GM12878 (cell line): Measurements from ENCODE around the gene TEKT5. TPM values are rescaled to one million over a fixed set of nuclear protein-coding genes. Genes with fewer than 3 reads are reported as not detected.

ENCODE experiments used
- ATAC-seq: fragments of 200-7000 bp; cut with Tn5 transposase; 3 replicates; pipeline ENCODE4 v1.9.1; 2020; ENCODE audit warnings: mild to moderate bottlenecking, moderate library complexity
- BruUV-seq: library from RNA; stranded (reverse); fragments of 400-500 nt; replicated peaks from 2 replicates; lab custom pipeline; 2021; lab: Mats Ljungman, UMichigan
- CTCF ChIA-PET: fragments of 300-600 bp; sonication (Branson Sonifier 250); formaldehyde crosslinking; extraction: SDS; loops from one replicate; lab custom pipeline; 2021; ENCODE audit warnings: inconsistent platforms; lab: Yijun Ruan, JAX
- POLR2A ChIA-PET: fragments of 350-600 bp; formaldehyde crosslinking; extraction: SDS; loops from one replicate; lab custom pipeline; 2021; ENCODE audit warnings: inconsistent platforms; lab: Charles Lee
- RAD21 ChIA-PET: fragments of 300-600 bp; sonication (Branson Sonifier 250); formaldehyde crosslinking; loops from one replicate; lab custom pipeline; 2023; ENCODE audit warnings: antibody characterized with exemption; ENCODE audit not compliant: unreplicated experiment; lab: Charles Lee
- SMC1A ChIA-PET: fragments of 300-600 bp; sonication (Branson Sonifier 250); formaldehyde crosslinking; loops from one replicate; lab custom pipeline; 2023; ENCODE audit not compliant: unreplicated experiment, uncharacterized antibody; lab: Charles Lee
- DNase-seq: peaks from one replicate; pipeline ENCODE4 v3.0.0-alpha.2; 2011; ENCODE audit warnings: low read depth, low spot score
- FAIRE-seq: peaks from 3 replicates; lab custom pipeline; 2011; peaks lifted over from hg19 to GRCh38; lab: Jason Lieb, UNC
- H2AFZ ChIP-seq: 2 replicates; pipeline ENCODE4 v1.6.0; 2011; ENCODE audit warnings: low read depth, low read length, control low read depth; ENCODE audit not compliant: control insufficient read depth
- H3K27ac ChIP-seq: 2 replicates; pipeline ENCODE4 v1.5.1; 2011; ENCODE audit warnings: control low read depth; ENCODE audit not compliant: control insufficient read depth, insufficient read depth
- H3K27me3 ChIP-seq, 2 experiments: replicated peaks in 1 of 2; 2 replicates each; pipeline versions ENCODE4 v1.6.0 to v1.6.1; 2011; ENCODE audit warnings: low read length in 1 of 2; ENCODE audit not compliant: control insufficient read depth in 2 of 2, insufficient read depth in 2 of 2
- H3K36me3 ChIP-seq, 2 experiments: 2 replicates each; pipeline ENCODE4 v1.5.1; 2011; ENCODE audit warnings: low read length in 1 of 2; ENCODE audit not compliant: control insufficient read depth in 2 of 2, insufficient read depth in 2 of 2
- H3K4me1 ChIP-seq: 2 replicates; pipeline ENCODE4 v1.6.1; 2011; ENCODE audit warnings: mild to moderate bottlenecking, low read length, moderate library complexity, mixed read lengths; ENCODE audit not compliant: control insufficient read depth, insufficient read depth
- H3K4me2 ChIP-seq: 2 replicates; pipeline ENCODE4 v1.6.0; 2011; ENCODE audit warnings: control low read depth; ENCODE audit not compliant: control insufficient read depth, insufficient read depth
- H3K4me3 ChIP-seq: fragments of 200-600 bp; sonication (generic); 2 replicates; pipeline ENCODE4 v1.5.1; 2016
- H3K79me2 ChIP-seq: 2 replicates; pipeline ENCODE4 v1.6.0; 2011; ENCODE audit warnings: low read length; ENCODE audit not compliant: control insufficient read depth, insufficient read depth
- H3K9ac ChIP-seq: 2 replicates; pipeline ENCODE4 v1.8.0; 2011; ENCODE audit warnings: low read length, control low read depth, mixed read lengths; ENCODE audit not compliant: control insufficient read depth, insufficient read depth
- H3K9me3 ChIP-seq: replicated peaks from 3 replicates; pipeline ENCODE4 v1.5.1; 2011; ENCODE audit warnings: mild to moderate bottlenecking, low read length; ENCODE audit not compliant: control insufficient read depth, insufficient read depth
- H4K20me1 ChIP-seq: 2 replicates; pipeline ENCODE4 v1.6.0; 2011; ENCODE audit not compliant: control insufficient read depth, insufficient read depth
- CBX3 ChIP-seq: fragments of 200-600 bp; sonication (generic); IDR thresholded peaks from 2 replicates; pipeline ENCODE4 v1.6.1; 2016; ENCODE audit warnings: low read depth, borderline replicate concordance
- EP300 ChIP-seq, 2 experiments: fragments of 150-350 bp in 1 of 2; IDR thresholded peaks; 2 replicates each; pipeline ENCODE4 v1.6.1; 2011 to 2012; ENCODE audit warnings: low read depth in 2 of 2, low read length in 2 of 2, borderline replicate concordance in 1 of 2, improper control_type of control experiment in 1 of 2, inconsistent platforms in 1 of 2; ENCODE audit not compliant: control insufficient read depth in 1 of 2
- WGBS: methylation state at CpG from one replicate; pipeline ENCODE4 v1.1.6; 2016; ENCODE audit warnings: low lambda C conversion rate; ENCODE audit not compliant: insufficient replicate concordance, insufficient coverage; ENCODE audit errors: missing lambda C conversion rate; 5-methylcytosine and 5-hydroxymethylcytosine counted together
- in situ Hi-C: fragments of 300-500 bp; cut with MboI; formaldehyde crosslinking; loops from 9 replicates; pipeline ENCODE4 v1.14.3; 2018; ENCODE audit warnings: mixed read lengths
- intact Hi-C: fragments of 100-400 bp; cut with micrococcal nuclease; formaldehyde crosslinking; loops from one replicate; pipeline ENCODE4 v1.14.2; 2022; ENCODE audit not compliant: unreplicated experiment
- polyA plus RNA-seq, 11 experiments: library from polyadenylated mRNA; depleted of rRNA in 4 of 11; unstranded in 6 of 11; stranded (reverse) in 5 of 11; fragments of >200 nt; fragmentation: Nextera tagmentation in 4 of 11; fragmentation: Illumina TruSeq in 1 of 11; extraction: Ambion mirVana in 4 of 11; extraction: Trizol in 1 of 11; gene quantifications; 1 replicate in 1 of 11; 2 replicates in 10 of 11; pipeline versions ENCODE4 v1.2.1 to v1.2.3, GENCODE V29; 2011 to 2016; ENCODE audit warnings: inconsistent platforms in 2 of 11, missing spikeins in 2 of 11, low read depth in 1 of 11
- total RNA-seq, 4 experiments: library from RNA; depleted of rRNA in 3 of 4; stranded (reverse); fragments of >200 nt in 3 of 4; fragmentation: Illumina TruSeq in 1 of 4; extraction: Trizol in 1 of 4; gene quantifications; 2 replicates each; pipeline versions ENCODE4 v1.2.1 to v1.2.3, GENCODE V29; 2013 to 2021
- TF ChIP-seq, protein P1 (sequence below): fragments of 450-650 bp; IDR thresholded peaks from 2 replicates; pipeline ENCODE4 v1.6.1; 2016; ENCODE audit warnings: mild to moderate bottlenecking
- TF ChIP-seq, protein P2 (sequence below): fragments of 150-350 bp; IDR thresholded peaks from 2 replicates; pipeline ENCODE4 v1.6.1; 2016; ENCODE audit warnings: low read depth, low read length

Gene TEKT5
- total and polyA plus RNA-seq, 10 of the 15 experiments (the other 5 are each of a cell fraction or from before 2014, with no cell fraction given), result 0.19 to 2.2 (median 0.68) TPM; not detected in 1

DNA sequence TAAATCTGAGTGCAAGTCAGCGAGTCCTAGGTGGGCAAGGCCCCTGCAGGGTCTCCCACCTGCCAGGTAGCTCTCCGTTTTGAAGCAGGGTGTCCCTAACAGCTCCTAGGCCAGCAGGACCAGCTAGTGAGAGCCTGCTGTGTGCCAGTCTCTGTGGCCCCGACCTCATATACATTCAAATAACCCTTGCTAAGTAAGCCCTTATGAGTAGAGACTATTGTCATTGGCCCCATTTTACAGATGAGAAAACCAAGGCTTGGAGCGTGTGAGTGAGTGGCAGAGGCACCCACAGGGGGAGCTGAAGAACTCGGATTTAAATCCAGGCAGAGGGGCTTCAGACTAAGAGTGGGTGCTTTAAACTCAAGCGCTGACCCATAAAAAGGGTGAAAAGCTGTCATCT is 74.6 kb downstream of the TEKT5 start:
- BruUV-seq, result no TSS peak
- H2AFZ ChIP-seq, result no peak overlapping the region
- H3K4me2 ChIP-seq, result no peak overlapping the region

More for the DNA sequence above, 74.6 kb downstream of the TEKT5 start:
- CTCF ChIA-PET, result no interaction called here
- H4K20me1 ChIP-seq, result no peaks in the 10 kb centered on the region
- in situ Hi-C loops, result no loop called here
- TF ChIP-seq, protein P1, sequence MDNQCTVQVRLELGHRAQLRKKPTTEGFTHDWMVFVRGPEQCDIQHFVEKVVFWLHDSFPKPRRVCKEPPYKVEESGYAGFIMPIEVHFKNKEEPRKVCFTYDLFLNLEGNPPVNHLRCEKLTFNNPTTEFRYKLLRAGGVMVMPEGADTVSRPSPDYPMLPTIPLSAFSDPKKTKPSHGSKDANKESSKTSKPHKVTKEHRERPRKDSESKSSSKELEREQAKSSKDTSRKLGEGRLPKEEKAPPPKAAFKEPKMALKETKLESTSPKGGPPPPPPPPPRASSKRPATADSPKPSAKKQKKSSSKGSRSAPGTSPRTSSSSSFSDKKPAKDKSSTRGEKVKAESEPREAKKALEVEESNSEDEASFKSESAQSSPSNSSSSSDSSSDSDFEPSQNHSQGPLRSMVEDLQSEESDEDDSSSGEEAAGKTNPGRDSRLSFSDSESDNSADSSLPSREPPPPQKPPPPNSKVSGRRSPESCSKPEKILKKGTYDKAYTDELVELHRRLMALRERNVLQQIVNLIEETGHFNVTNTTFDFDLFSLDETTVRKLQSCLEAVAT, result no peak
- TF ChIP-seq, protein P2, sequence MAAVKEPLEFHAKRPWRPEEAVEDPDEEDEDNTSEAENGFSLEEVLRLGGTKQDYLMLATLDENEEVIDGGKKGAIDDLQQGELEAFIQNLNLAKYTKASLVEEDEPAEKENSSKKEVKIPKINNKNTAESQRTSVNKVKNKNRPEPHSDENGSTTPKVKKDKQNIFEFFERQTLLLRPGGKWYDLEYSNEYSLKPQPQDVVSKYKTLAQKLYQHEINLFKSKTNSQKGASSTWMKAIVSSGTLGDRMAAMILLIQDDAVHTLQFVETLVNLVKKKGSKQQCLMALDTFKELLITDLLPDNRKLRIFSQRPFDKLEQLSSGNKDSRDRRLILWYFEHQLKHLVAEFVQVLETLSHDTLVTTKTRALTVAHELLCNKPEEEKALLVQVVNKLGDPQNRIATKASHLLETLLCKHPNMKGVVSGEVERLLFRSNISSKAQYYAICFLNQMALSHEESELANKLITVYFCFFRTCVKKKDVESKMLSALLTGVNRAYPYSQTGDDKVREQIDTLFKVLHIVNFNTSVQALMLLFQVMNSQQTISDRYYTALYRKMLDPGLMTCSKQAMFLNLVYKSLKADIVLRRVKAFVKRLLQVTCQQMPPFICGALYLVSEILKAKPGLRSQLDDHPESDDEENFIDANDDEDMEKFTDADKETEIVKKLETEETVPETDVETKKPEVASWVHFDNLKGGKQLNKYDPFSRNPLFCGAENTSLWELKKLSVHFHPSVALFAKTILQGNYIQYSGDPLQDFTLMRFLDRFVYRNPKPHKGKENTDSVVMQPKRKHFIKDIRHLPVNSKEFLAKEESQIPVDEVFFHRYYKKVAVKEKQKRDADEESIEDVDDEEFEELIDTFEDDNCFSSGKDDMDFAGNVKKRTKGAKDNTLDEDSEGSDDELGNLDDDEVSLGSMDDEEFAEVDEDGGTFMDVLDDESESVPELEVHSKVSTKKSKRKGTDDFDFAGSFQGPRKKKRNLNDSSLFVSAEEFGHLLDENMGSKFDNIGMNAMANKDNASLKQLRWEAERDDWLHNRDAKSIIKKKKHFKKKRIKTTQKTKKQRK, result no peak
- TF ChIP-seq CBX3 (no peak), EP300 (IDR thresholded peaks at IDR 0.05; ENCODE audit: borderline replicate concordance in 1 of 2, control insufficient read depth in 1 of 2, low read depth in 2 of 2, low read length in 2 of 2) (no peak)
- TF ChIP-seq, all 136 proteins: peak for 0
- intact Hi-C loops, result no loop called here
- Histone ChIP-seq H3K27ac (no peak overlapping the region), H3K4me3 (no peak overlapping the region), H3K79me2 (no peaks in the 10 kb centered on the region), H3K4me1 (no peaks in the 10 kb centered on the region; the same call in 1 of the 2 replicates), H3K36me3 (no peaks in the 10 kb centered on the region), H3K27me3 (peaks cover 0 to 5% of the 10 kb centered on the region in 2 experiments; a peak in 1 of 4 replicates), H3K9ac (no peak overlapping the region), H3K9me3 (no peaks in the 10 kb centered on the region)
- POLR2A ChIA-PET, result no interaction called here
- no peak; the same call in 1 of the 3 replicates for ATAC-seq
- RAD21 ChIA-PET, result no interaction called here
- SMC1A ChIA-PET, result interaction anchor here (1.2 kb wide), 1 partner anchor 81 kb away, joined by 3 read pairs; no protein-coding TSS in a partner anchor
- 25% methylated on average over 6 of the region's 6 CpGs for WGBS
- no peak for DNase-seq
- no peak for FAIRE-seq
